PC-9 (cell line): ENCODE data around the gene RAB40C. TPM values are rescaled to one million over a fixed set of nuclear protein-coding genes. Genes with fewer than 3 reads are reported as not detected.

Experiments used
- BruUV-seq: library from RNA; stranded (reverse); fragments of 400-500 nt; replicated peaks from 2 replicates; lab custom pipeline; 2021; lab: Mats Ljungman, UMichigan
- CTCF ChIA-PET: fragments of 300-600 bp; sonication (Branson Sonifier 250); formaldehyde crosslinking; loops from one replicate; lab custom pipeline; 2022; ENCODE audit warnings: antibody characterized with exemption; lab: Charles Lee
- POLR2A ChIA-PET: fragments of 300-600 bp; sonication (Branson Sonifier 250); formaldehyde crosslinking; loops from one replicate; lab custom pipeline; 2022; ENCODE audit warnings: antibody characterized with exemption; ENCODE audit not compliant: unreplicated experiment; lab: Charles Lee
- DNase-seq, 2 experiments: peaks; one replicate each; pipeline versions ENCODE4 v3.0.0 to v3.0.0-alpha.2; 2015 to 2022; ENCODE audit warnings: mixed read lengths in 1 of 2
- H2AFZ ChIP-seq: fragments of 200-600 bp; sonication (generic); 2 replicates; pipeline ENCODE4 v1.8.1; 2017; ENCODE audit warnings: antibody characterized with exemption
- H3F3A ChIP-seq: fragments of 200-600 bp; sonication (generic); 2 replicates; pipeline ENCODE4 v1.8.1; 2017; ENCODE audit warnings: antibody characterized with exemption, mild to moderate bottlenecking, low read depth; ENCODE audit not compliant: insufficient read depth
- H3K27ac ChIP-seq: fragments of 200-600 bp; sonication (generic); 2 replicates; pipeline ENCODE4 v1.6.1; 2016; ENCODE audit warnings: mixed run types
- H3K27me3 ChIP-seq: fragments of 200-600 bp; sonication (generic); 2 replicates; pipeline ENCODE4 v1.6.1; 2016; ENCODE audit warnings: low read depth, mixed run types; ENCODE audit not compliant: insufficient read depth
- H3K36me3 ChIP-seq: fragments of 200-600 bp; sonication (generic); 2 replicates; pipeline ENCODE4 v1.6.1; 2016; ENCODE audit warnings: low read depth, mixed run types
- H3K4me1 ChIP-seq: fragments of 200-600 bp; sonication (generic); replicated peaks from 2 replicates; pipeline ENCODE4 v1.6.1; 2016; ENCODE audit warnings: mixed run types; ENCODE audit not compliant: insufficient read depth
- H3K4me2 ChIP-seq: fragments of 200-600 bp; sonication (generic); 2 replicates; pipeline ENCODE4 v1.6.1; 2017; ENCODE audit warnings: mixed run types
- H3K4me3 ChIP-seq: fragments of 200-600 bp; sonication (generic); 2 replicates; pipeline ENCODE4 v1.6.1; 2016; ENCODE audit warnings: mixed run types
- H3K79me2 ChIP-seq: fragments of 200-600 bp; sonication (generic); 2 replicates; pipeline ENCODE4 v1.6.1; 2017; ENCODE audit warnings: low read depth, mixed run types
- H3K9me2 ChIP-seq: fragments of 200-600 bp; sonication (generic); 2 replicates; pipeline ENCODE4 v1.8.1; 2017; ENCODE audit warnings: mild to moderate bottlenecking; ENCODE audit not compliant: insufficient read depth
- H3K9me3 ChIP-seq: fragments of 200-600 bp; sonication (generic); 2 replicates; pipeline ENCODE4 v1.8.1; 2016; ENCODE audit warnings: low read depth; ENCODE audit not compliant: insufficient read depth
- H4K20me1 ChIP-seq: fragments of 200-600 bp; sonication (generic); 2 replicates; pipeline ENCODE4 v1.8.1; 2017; ENCODE audit not compliant: insufficient read depth
- EZH2 ChIP-seq: fragments of 200-600 bp; sonication (generic); IDR thresholded peaks from 2 replicates; pipeline ENCODE4 v1.8.0; 2017; ENCODE audit warnings: antibody characterized with exemption, low read depth
- intact Hi-C: fragments of 100-400 bp; cut with micrococcal nuclease; formaldehyde crosslinking; loops from one replicate; pipeline ENCODE4 v1.10.0; 2022; ENCODE audit not compliant: unreplicated experiment
- total RNA-seq: library from RNA; stranded (reverse); gene quantifications from 2 replicates; pipeline ENCODE4 v1.2.3, GENCODE V29; 2021
- TF ChIP-seq, protein P1 (sequence below): fragments of 200-600 bp; sonication (generic); conservative IDR thresholded peaks from 2 replicates; pipeline ENCODE4 v1.6.1; 2017; ENCODE audit warnings: mixed run types, antibody characterized with exemption, mild to moderate bottlenecking, moderate library complexity

RAB40C gene
- total RNA-seq, 1 experiment from 2014 or later: 47.1 TPM

- intact Hi-C loops: loop anchor here (5.0 kb wide), 1 partner anchor 39 kb away; the partner anchor contains the start of gene RHOT2
- Histone ChIP-seq H3K27ac (no peak overlapping the region), H3K27me3 (no peaks in the 10 kb centered on the region), H3K9me3 (no peaks in the 10 kb centered on the region), H4K20me1 (0 out of 2 replicates have a peak, but pooled peaks cover 12% of the 10 kb centered on the region), H3K4me2 (no peak overlapping the region), H3K9me2 (no peaks in the 10 kb centered on the region), H3K36me3 (no peaks in the 10 kb centered on the region), H3K79me2 (no peaks in the 10 kb centered on the region), H3K4me1 (peaks cover 24% of the 10 kb centered on the region), H3F3A (peaks cover 38% of the 10 kb centered on the region; the same call in 1 of the 2 replicates), H3K4me3 (no peak overlapping the region), H2AFZ (no peak overlapping the region)
- BruUV-seq: TSS peak; percentile 18
- no peak for TF ChIP-seq EZH2
- TF ChIP-seq, protein P1, sequence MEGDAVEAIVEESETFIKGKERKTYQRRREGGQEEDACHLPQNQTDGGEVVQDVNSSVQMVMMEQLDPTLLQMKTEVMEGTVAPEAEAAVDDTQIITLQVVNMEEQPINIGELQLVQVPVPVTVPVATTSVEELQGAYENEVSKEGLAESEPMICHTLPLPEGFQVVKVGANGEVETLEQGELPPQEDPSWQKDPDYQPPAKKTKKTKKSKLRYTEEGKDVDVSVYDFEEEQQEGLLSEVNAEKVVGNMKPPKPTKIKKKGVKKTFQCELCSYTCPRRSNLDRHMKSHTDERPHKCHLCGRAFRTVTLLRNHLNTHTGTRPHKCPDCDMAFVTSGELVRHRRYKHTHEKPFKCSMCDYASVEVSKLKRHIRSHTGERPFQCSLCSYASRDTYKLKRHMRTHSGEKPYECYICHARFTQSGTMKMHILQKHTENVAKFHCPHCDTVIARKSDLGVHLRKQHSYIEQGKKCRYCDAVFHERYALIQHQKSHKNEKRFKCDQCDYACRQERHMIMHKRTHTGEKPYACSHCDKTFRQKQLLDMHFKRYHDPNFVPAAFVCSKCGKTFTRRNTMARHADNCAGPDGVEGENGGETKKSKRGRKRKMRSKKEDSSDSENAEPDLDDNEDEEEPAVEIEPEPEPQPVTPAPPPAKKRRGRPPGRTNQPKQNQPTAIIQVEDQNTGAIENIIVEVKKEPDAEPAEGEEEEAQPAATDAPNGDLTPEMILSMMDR: no peak
- ChIA-PET POLR2A (interaction anchor here (0.6 kb wide), 1 partner anchor 28 kb away, joined by 4 read pairs; no protein-coding TSS in a partner anchor), CTCF (no interaction called here)
- DNase-seq: no peak
These were observed 38.6 kb downstream of the RAB40C start for GRCh38 chr16:628321-629061.

DNA sequence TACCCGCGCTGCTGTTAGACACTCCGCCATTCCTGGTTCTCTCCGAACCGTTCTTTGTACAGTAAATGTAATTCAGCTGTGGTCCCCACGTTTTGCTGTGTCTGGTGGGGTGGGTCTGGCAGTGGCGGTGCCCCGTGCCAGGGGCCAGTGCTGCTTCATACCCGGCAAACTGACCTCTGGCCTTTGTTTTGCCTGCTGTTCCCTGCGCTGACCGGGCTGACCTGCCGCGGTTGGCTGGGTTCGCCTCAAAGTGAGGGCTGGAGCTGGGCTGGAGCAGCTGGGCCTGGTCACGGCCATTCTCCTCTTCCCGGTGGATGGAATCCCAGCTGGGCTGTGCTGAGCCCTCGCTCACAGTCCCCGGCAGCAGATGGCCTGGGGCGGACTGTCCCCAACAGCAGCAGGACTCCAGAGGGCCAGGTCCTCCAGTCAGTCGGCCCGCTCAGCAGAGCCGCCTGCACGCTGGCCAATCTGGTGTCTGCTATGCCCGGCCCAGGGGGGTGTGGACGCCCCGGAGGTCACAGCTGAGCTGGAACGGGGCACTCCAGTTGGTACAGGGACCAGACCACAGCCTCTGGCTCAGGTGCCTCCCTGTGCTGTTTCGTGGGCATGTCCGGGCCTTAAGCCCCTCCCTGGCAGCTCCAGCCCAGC lies 39.4 kb downstream of the RAB40C start:
- Histone ChIP-seq H3K4me3 (no peak overlapping the region), H3K27me3 (no peaks in the 10 kb centered on the region), H3F3A (peaks cover 34% of the 10 kb centered on the region; the same call in 1 of the 2 replicates), H3K9me2 (no peaks in the 10 kb centered on the region), H3K4me2 (no peak overlapping the region), H3K27ac (no peak overlapping the region), H3K79me2 (peaks cover 2% of the 10 kb centered on the region; the same call in 1 of the 2 replicates), H3K4me1 (peaks cover 24% of the 10 kb centered on the region), H2AFZ (no peak overlapping the region), H3K9me3 (no peaks in the 10 kb centered on the region), H3K36me3 (no peaks in the 10 kb centered on the region), H4K20me1 (0 out of 2 replicates have a peak, but pooled peaks cover 12% of the 10 kb centered on the region)
- no TSS peak for BruUV-seq
- CTCF ChIA-PET: no interaction called here
- TF ChIP-seq, protein P1: no peak
- no peak for TF ChIP-seq EZH2
- no peak for DNase-seq
- intact Hi-C loops: loop anchor here (5.0 kb wide), 1 partner anchor 38 kb away; the partner anchor contains the start of gene RHOT2
- POLR2A ChIA-PET: no interaction called here

DNA sequence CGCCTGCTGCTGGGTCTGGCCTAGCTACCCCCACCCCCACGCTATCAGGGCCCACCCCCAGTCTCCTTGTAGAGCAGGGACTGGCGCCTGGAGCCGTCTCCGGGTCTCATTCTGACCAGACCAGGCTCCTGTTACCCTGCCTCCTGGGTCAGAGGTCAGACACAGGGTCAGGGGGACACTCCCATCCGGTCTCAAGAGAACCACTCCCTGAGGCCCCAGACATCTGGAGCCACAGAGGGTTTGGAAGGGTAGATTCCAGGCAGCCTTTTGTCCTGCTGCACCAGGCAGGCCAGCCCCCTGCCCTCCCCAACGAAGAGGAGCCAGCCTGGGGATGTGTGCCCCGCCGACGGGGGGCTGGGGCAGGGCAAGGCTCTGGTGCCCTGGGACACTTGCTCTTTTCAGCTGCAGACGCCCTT lies 40.0 kb downstream of the RAB40C start:
- intact Hi-C loops: loop anchor here (5.0 kb wide), 1 partner anchor 37 kb away; the partner anchor contains the start of gene RHOT2
- H3K27me3 ChIP-seq: no peaks in the 10 kb centered on the region
- no peak overlapping the region for H3K4me3 ChIP-seq
- no peak overlapping the region for H2AFZ ChIP-seq
- H3K4me1 ChIP-seq: peaks cover 26% of the 10 kb centered on the region
- no peak overlapping the region for H3K4me2 ChIP-seq
- no peaks in the 10 kb centered on the region for H3K36me3 ChIP-seq
- POLR2A ChIA-PET: no interaction called here
- H3K79me2 ChIP-seq: peaks cover 8% of the 10 kb centered on the region
- H3K9me2 ChIP-seq: no peaks in the 10 kb centered on the region
- H4K20me1 ChIP-seq: 0 out of 2 replicates have a peak, but pooled peaks cover 12% of the 10 kb centered on the region
- no peaks in the 10 kb centered on the region for H3K9me3 ChIP-seq
- peaks cover 29% of the 10 kb centered on the region; the same call in 1 of the 2 replicates for H3F3A ChIP-seq
- no peak for DNase-seq
- BruUV-seq: no TSS peak
- no peak overlapping the region for H3K27ac ChIP-seq
- CTCF ChIA-PET: no interaction called here
- TF ChIP-seq EZH2: no peak
- TF ChIP-seq, protein P1: no peak
